Activated gamma-delta T cell treated with anti-CD3 and anti-CD28 coated beads, Interleukin-2, amount 50 U/mL, for 16 hours (primary cell): ENCODE results near the gene TARS1.

Experiments used
- DNase-seq: peaks from one replicate; pipeline ENCODE4 v3.0.0-alpha.2; 2020; ENCODE audit warnings: low read depth

Gene TARS1

DNA sequence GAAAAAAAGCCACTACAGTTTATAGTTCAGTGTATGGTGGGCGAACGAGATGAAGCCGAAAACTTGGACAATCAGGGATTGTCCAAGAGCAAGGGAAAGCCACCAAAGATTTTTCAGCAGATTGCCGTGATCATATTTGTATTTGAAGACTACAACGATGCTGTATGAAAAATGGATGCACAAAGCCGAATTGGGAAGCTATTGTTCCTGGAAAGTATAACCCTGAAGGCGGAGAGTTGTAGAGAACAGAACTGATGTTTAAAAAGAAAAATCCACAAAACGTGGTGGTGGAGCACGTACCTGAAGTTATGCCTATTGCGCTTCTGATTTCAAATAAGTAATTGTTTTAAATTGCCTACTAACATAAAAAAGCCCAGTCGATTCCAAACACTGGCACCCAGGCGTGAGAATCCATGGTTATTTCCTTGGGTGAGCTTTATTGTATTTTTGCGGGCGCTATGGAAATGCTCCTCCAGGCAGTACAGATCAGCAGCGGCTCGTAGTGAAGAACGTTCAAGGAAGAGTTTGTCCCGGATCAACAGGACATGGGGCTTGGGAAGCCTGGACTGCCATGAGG lies 772 bp upstream of the TARS1 start:
- no peak for DNase-seq

DNA sequence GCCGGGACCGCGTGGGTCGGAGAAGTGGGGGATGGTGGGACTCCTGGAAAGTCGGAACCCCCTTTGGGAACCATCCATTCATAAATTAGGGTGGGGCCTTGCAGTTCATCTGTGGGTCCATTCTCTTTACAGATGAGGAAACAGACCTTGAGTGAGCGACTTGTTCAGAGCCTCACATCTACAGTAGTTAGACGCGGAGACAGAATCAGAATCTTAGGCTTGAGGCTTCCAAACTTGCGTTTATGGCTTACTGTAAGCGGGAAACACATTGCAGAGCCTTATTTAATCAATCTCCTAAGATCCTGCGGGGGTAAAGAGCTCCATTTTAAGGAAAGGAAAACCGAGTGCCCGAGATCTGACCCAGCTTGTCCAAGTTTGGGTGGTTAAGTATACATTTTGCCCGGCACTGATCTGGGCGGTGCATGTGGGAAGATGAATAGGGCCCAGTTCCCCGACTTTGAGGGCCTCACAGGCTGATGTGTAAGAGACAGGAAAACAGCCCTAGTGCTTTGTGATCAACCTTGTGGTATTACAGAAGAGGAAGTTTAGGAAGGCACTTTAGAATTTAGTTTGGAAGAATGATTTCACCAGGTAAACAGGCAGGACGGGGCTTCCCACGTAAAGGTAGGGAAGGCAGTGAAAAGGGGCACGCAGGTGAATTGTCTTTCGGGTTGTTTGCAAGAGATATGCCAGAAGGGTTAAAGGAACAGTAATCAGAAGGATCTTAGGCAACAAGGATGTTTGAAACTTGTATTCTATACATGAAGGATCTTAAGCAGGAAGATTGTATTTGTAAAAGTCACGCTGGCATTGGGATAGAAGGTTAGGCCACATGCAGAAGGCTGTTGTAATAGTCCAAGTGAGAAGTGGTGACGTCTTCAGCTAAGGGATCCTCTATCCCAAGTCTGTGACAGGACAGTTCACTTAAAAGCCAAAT lies 744 bp downstream of the TARS1 start:
- no peak for DNase-seq

DNA sequence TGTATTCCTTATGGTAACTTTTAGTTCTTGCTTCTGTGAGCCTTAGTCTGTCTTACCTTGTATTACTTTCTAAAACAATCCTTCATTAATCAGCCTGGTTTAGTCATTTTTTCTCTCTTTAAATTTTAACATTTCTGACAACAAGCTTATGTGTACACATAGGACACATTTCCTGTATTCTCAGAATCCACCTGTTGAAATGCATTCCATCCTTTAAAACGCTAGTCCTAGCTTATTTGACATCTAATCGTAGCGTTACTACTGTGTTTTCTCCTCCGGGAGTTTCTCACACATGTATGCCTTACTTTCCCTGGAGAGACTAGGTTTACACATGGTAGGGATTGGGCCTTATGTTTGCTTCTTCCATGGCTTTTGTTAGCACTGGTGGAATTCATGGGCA lies 3.8 kb downstream of the TARS1 start:
- DNase-seq, result no peak

DNA sequence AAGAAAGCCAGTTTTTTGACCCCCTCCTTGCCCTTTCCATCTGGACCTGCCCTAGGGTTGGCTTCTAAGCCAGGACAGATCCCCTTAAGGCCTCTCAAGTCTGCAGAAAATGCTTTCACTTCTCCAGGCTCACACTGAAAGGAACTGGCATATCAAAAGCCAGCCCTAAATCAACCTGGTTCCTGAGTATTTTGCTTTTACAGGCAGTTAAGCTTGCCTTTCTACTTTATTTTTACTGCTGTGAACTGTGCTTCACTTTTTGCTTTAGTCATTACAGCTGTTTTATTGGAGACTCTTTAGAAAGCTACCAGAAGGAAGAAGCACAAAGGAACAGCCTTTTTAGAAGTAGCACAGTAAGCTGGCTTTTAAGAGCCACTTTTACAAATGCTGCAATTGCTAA lies 5.0 kb downstream of the TARS1 start:
- no peak for DNase-seq

DNA sequence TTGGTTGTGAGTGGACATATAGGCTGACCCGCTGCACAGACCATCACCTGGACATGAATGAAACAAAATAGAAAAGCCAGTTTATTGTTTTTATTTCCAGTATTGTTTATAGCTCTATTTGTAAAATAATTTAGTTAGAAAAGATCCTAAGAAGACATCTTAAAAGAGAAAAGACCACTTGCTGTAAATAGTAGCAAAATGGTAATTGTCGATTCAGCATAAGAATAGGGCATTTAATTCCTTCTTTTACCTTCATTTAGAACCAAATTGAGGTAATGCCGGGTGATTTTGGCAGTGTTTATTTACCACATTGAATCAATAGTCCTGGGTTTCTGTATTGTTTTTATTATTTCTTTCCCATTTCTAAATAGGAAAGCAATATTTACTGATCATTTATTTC lies 7.4 kb downstream of the TARS1 start:
- no peak for DNase-seq

DNA sequence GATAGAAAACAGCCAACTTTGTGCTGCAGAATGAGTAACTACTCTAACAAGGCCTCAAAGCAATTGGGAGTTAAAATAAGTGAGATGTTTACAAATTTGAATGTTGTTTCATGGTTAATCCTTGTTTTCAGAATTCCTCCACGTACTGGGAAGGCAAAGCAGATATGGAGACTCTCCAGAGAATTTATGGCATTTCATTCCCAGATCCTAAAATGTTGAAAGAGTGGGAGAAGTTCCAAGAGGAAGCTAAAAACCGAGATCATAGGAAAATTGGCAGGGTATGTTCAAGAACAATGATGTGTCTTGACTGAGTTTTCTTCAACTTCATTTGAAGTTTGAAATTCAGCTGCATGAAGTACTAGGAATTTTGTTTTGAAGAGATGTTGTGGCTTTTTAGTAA lies 16.4 kb downstream of the TARS1 start:
- DNase-seq, result no peak

DNA sequence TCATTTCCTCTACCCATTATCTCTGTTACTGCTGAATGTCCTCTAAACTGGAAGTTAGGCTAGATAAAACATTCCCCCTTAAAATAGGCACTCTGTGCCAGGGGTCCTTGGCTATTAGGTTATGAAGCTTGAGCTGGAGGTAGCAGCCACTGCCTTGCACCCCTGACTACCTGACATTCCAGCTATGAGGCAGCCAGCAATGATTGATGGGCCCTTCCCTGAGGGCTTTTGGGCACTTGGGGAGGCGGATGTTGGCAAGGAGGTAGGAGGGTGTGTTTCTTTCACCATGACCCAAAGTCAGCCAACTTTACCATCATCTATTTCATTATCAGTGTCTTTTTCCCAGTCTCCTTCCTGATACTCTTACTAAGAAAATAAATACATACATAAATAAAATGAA lies 17.1 kb downstream of the TARS1 start:
- DNase-seq, result no peak

DNA sequence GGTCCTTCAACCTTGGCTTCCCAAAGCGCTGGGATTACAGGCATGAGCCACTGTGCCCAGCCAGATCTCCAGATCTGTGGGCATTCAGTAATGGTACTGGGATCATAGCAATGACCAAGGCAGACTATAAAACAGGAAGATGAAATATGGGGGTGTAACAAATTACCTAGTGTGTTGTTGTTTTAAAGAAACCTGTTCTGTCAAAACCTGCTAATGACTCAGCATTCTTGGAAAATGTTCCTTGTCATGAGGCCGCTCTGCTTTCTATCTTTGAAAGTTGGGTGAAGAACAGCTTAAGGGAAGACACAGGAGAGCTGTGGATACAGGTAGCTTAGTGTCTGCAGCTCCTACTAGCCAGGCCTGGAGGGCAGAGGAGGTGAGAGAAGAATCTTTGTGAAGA lies 19.4 kb downstream of the TARS1 start:
- no peak for DNase-seq

DNA sequence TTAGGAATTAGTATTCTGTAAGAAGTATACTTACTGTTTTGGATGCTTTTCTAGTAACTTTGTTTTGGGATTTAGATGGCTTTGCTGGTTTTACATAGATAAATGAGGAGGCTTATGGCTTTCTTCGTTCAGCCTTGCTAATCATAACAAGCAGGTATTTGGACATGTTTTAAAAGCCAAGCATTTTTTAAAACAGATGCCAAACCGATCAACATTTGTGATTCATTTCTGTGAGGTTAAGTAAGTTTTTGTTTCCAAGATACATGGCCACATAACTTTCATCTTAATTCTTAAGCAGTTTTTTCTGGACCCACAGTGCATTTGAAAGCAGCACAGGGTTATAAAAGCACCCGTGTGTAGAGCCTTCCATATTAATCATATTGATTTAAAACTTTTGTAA lies 21.7 kb downstream of the TARS1 start:
- DNase-seq, result no peak

DNA sequence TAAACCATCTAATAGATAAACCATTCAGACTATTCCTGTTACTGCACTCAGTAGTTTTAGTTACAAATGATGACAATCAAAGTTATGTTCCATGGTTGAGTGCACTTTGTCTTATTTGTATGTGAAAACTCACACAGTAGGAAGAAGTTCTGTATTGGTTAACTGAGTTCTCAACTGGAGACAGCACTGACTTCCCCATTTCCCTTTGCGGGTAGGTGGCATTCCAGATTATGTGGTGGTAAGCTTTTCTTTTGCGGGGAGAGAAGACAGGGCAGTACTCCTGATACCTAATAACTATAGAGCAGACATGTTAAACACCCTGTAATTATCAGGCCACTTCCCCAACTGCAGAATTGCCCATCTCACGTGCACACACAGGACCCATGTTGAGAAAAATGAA lies 24.4 kb downstream of the TARS1 start:
- DNase-seq, result no peak

DNA sequence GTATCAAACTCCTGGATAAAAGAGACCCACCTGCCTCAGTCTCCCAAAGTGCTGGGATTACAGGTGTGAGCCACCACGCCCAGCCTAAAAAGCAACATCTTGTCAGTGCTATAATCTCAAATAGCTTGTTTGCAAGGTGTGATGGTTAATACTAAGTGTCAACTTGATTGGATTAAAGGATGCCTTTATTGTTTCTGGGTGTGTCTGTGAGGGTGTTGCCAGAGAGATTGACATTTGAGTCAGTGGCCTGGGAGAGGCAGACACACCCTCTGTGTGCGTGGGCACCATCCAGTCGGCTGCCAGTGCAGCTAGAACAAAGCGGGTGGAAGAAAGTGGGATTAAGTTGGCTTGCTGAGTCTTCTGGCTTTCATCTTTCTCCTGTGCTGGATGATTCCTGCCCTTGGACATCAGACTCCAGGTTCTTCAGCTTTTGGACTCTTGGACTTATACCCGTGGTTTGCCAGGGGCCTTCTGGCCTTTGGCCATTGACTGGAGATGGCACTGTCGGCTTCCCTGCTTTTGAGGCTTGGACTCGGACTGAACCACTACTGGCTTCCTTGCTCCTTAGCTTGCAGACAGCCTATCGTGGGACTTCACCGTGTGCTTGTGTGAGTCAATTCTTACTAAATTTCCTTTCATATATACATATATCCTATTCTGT lies 28.1 kb downstream of the TARS1 start:
- no peak for DNase-seq

DNA sequence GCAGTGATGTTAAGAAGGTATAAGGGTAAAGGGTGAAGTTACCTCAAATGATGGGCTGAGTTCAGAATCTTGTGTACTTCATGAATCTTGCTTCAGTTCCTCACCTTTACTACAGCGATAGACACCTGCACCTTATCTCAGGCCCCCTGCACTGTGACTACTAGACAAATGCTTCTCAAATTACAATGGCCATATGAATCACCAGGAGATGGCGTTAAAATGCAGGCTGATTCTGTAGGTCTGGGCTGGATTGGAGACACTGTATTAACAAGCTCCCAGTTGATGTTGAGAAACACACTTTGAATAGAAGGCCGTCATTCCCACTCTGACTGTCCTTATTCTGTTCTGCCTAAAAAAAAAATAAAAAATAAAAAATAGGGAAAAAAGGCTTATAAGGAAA lies 29.8 kb downstream of the TARS1 start:
- DNase-seq, result no peak

DNA sequence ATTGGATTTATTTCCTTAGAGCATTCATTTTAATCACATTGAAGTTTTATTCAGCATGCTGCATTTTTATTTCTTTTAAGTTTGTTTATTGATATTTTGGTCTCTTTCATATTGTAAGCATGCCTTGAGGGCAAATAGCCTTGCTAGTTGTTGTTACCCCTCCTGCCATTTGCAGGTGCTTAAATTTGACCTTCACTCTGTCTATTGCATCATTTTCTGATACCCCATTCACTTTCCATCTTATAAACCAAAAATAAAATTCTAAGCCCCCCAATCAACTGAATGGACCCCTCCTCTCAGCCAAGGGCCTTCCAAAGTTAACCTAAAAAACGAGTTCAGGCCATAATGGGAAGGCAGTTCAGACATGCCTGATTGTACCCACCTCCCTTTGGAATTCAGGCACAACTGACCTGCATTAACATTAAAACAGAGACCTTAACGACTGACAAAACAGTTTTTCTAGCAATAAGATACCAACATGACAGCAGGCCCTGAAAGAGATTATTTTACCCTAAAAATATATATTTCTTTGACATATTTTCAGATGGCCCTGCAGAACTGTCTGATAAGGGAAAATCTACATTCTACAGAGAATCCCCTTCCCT lies 32.1 kb downstream of the TARS1 start:
- no peak for DNase-seq

DNA sequence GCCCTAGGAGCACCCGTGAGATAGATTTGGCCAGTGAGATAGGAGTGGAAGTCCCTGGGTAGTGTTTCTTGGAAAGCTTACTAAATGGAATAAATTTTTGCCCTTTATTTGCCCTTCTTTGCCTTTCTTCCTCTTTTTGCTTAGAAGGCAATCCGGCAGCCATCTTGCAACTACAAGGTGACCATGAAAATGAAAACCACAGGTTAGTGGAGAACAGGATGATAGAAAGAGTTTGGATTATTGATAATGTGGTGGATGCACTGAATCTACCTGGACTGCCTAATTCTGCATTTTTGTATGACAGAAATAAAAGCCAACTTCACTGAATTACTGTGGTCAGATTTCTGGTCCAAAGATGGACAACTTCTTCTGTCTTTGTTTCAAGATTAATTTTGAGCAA lies 33.2 kb downstream of the TARS1 start:
- DNase-seq, result no peak

DNA sequence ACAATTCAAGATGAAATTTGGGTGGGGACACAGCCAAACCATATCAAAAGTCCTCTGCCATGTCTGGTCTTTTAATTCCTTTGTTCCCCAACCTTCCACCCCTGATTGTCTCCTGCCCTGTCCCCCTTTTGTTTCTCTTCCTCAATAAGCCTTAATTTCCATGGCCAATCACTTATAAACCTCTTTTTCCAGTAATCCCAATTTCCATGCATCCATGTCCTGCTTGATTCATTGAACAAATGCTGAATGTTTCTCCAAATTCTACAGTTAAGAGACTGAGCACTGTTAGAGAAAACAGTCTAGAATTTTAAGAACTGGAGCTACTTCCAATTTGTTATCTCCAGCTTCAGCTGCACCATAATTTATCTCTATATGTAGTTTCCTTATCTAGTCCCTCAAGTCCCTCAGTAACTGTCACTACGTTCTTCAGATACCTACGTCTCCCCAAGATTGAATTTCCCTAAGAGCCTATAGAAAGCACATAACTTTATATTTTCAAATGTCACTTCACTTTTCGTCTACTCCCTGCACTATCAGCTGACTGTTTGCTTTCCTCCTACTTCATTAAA lies 34.2 kb downstream of the TARS1 start:
- no peak for DNase-seq

DNA sequence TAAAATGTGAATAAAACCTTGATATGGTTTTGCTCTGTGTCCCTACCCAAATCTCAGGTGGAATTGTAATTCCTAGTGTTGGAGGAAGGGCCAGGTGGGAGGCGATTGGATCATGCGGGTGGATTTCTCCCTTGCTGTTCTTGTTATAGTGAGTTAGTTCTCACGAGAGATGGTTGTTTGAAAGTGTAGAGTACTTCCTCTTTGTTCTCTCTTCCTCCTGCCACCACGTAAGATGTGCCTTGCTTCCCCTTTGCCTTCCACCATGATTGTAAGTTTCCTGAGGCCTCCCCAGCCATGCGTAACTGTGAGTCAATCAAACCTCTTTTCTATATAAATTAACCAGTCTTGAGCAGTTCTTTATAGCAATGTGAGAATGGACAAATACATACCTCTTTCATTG lies 34.9 kb downstream of the TARS1 start:
- DNase-seq, result no peak

DNA sequence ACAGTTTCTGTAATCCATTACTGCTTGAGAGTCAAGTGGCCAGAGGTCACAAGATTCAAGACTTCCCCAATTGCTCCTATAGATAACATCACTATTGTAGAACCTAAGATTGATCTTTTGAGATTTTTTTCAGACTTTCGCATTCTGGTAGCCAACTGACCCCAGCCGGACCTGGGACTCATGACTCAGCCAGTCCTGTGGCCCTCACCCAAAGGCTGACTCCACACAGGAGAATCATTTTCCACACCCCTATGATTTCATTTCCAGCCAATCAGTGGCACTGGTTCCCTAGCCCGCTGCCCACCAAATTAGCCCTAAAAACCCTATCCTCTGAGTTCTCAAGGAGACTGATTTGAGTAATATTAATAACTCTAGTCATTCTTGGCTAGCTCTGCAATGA lies 36.2 kb downstream of the TARS1 start:
- DNase-seq, result no peak

DNA sequence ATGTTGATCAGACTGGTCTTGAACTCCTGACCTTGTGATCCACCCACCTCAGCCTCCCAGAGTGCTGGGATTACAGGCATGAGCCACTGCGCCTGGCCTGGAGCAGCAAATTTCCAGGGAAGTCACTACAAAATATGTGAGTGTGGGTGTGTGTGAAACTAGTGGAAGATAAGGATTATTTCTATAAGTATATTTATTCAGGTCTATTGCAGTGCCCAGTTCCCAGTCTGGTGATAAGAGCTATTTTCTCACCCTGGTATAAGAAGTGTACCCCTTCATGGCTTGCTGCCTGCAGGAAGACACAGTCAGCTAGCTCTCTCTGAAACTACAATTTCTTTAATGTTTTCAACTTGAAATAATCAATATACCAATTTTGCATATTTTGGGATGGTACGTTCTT lies 37.1 kb downstream of the TARS1 start:
- no peak for DNase-seq

DNA sequence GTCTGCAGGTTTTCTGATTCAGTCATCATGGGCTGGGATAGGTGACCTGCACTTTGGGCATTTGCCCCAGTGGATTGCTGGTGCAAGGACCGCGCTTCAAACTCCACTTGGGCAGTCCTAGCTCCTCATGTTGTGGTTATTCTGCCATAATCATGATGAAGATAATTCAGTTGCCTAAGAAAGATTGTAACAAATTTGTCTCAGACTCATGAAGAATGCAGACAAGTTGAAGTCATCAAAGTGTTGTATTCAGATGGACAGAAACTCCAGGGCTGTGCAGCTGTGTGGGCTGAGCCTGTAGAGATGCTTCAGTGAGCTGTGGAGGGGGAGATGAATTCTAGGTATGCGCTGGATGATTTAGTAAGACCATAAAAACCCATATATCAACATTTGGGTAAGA lies 38.5 kb downstream of the TARS1 start:
- DNase-seq, result no peak

DNA sequence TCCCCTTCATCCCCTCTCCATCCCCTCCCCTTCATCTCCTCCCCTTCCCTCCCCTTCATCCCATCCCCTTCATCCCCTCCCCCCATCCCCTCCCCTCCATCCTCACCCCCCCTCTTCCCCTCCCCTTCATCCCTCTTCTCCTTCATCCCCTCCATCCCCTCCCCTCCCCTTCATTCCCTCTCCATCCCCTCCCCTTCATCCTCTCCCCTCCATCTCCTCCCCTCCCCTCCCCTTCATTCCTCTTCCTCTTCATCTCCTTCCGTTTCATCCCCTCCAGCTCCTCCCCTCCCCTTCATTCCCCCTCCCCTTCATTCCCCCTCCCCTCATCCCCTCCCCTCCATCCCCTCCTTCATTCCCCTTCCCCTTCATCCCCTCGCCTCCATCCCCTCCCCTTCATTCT lies 40.1 kb downstream of the TARS1 start:
- DNase-seq, result no peak

DNA sequence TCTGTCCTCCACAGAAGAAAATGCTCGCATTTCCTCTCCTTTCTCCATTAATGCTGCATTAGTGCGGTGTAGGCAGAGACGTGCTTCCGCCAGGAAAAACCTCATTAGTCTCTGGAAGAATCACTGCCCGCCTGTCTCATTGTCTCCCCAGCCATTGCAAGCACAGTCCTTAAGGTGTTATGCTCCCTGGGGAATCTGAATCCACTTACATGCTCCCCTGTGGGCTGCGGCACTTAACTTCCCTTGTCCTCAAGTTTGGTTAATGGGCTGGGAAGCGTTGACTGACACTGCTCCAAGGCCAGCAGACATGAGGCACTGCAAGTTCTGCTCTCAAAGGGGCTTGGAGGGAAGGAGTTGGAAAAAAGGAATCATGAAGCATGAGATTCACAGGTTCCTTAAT lies 41.6 kb downstream of the TARS1 start:
- no peak for DNase-seq

DNA sequence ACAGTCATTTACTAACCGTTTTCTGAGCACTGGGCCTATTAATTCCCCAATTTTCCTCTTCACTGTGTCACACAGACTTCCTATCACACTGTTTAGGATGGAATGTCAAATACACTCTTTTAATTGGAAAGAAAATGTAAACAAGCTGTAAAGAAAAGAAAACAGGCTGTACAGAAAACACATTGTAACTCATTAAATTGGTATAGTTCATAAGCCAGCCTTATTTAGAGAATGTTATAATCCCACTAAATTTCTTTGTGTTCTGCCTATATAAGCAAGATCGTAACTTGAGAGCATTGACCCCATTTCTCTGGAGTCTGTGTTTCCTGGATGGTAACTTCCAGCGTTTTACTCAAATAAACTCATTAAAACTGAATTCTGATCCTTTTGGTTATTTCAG lies 46.5 kb downstream of the TARS1 start:
- DNase-seq, result no peak
